ENCODE measurements around the gene MTA1.
A peak's percentile ranks its signal among the peaks of the same experiment; 100 is the strongest.

The MTA1 gene

GRCh38 chr14:105483300-105484068 lies 63.9 kb downstream of the MTA1 start:
- no peak overlapping the region for H3K4me3 ChIP-seq (ENCODE audit: low read depth, low read length)

GRCh38 chr14:105484069-105484996 lies 64.7 kb downstream of the MTA1 start:
- no peak for TF ChIP-seq CTCF (IDR thresholded peaks at IDR 0.05; ENCODE audit: low read depth, low read length, missing control alignments)
- no peak overlapping the region for H3K4me3 ChIP-seq (ENCODE audit: low read depth, low read length)
- no peak for DNase-seq (ENCODE audit: low read depth)

More at GRCh38 chr14:105483300-105484068, 63.9 kb downstream of the MTA1 start:
- TF ChIP-seq CTCF (IDR thresholded peaks at IDR 0.05; ENCODE audit: low read depth, low read length, missing control alignments) = no peak
- no peak for DNase-seq (ENCODE audit: low read depth)

- DNase-seq (ENCODE audit: low read depth) = no peak
- H3K4me3 ChIP-seq (ENCODE audit: low read depth, low read length) = no peak overlapping the region
- no peak for TF ChIP-seq CTCF (IDR thresholded peaks at IDR 0.05; ENCODE audit: low read depth, low read length, missing control alignments)
Measured at GRCh38 chr14:105484997-105485393, 65.4 kb downstream of the MTA1 start.

GRCh38 chr14:105485739-105486162 lies 66.1 kb downstream of the MTA1 start:
- DNase-seq (ENCODE audit: low read depth) = no peak
- peak; percentile 45 for TF ChIP-seq CTCF (IDR thresholded peaks at IDR 0.05; ENCODE audit: low read depth, low read length, missing control alignments)
- no peak overlapping the region for H3K4me3 ChIP-seq (ENCODE audit: low read depth, low read length)

- no peak for DNase-seq (ENCODE audit: low read depth)
- H3K4me3 ChIP-seq (ENCODE audit: low read depth, low read length) = peak within 1 kb of the TSS; percentile 85
- TF ChIP-seq CTCF (IDR thresholded peaks at IDR 0.05; ENCODE audit: low read depth, low read length, missing control alignments) = no peak
Measured at GRCh38 chr14:105486163-105486973, 66.7 kb downstream of the MTA1 start, which contains the start of gene CRIP1. Gene CRIP1, plus strand, starts transcription at chr14:105486886. Its CDS starts 374 bp downstream, at chr14:105487260.

GRCh38 chr14:105486974-105487448 lies 67.4 kb downstream of the MTA1 start:
- peak overlapping the region; percentile 85 for H3K4me3 ChIP-seq (ENCODE audit: low read depth, low read length)

More at GRCh38 chr14:105486974-105487448, 67.4 kb downstream of the MTA1 start:
- DNase-seq (ENCODE audit: low read depth) = no peak
- TF ChIP-seq CTCF (IDR thresholded peaks at IDR 0.05; ENCODE audit: low read depth, low read length, missing control alignments) = no peak
